Caco-2 (cell line): Measurements from ENCODE around the gene UPF2. TPM values are rescaled to one million over a fixed set of nuclear protein-coding genes. Genes with fewer than 3 reads are reported as not detected.

Experiments used
- BruUV-seq: library from RNA; stranded (reverse); fragments of 400-500 nt; replicated peaks from 2 replicates; lab custom pipeline; 2021; lab: Mats Ljungman, UMichigan
- CTCF ChIA-PET: fragments of 300-600 bp; sonication (Branson Sonifier 250); formaldehyde crosslinking; loops from one replicate; lab custom pipeline; 2022; ENCODE audit warnings: antibody characterized with exemption; lab: Charles Lee
- POLR2A ChIA-PET: fragments of 300-600 bp; sonication (Branson Sonifier 250); formaldehyde crosslinking; loops from one replicate; lab custom pipeline; 2022; ENCODE audit warnings: antibody characterized with exemption; lab: Charles Lee
- DNase-seq, 2 experiments: peaks; one replicate each; pipeline versions ENCODE4 v3.0.0 to v3.0.0-alpha.2; 2020 to 2022
- H3K27me3 ChIP-seq: replicated peaks from 2 replicates; pipeline ENCODE4 v1.6.0; 2011; ENCODE audit warnings: low read length; ENCODE audit not compliant: control insufficient read depth, insufficient read depth
- H3K36me3 ChIP-seq: 2 replicates; pipeline ENCODE4 v1.5.1; 2011; ENCODE audit warnings: low read length; ENCODE audit not compliant: control insufficient read depth, insufficient read depth
- H3K4me1 ChIP-seq: fragments of 250-450 bp; sonication (Bioruptor Pico); 2 replicates; pipeline ENCODE4 v1.5.1; 2020; ENCODE audit warnings: mild to moderate bottlenecking
- H3K4me3 ChIP-seq: 2 replicates; pipeline ENCODE4 v1.5.1; 2011; ENCODE audit warnings: low read depth, mild to moderate bottlenecking, control low read depth, low read length
- H3K9me3 ChIP-seq: fragments of 250-450 bp; sonication (Bioruptor Pico); 2 replicates; pipeline ENCODE4 v1.5.1; 2020; ENCODE audit warnings: mild to moderate bottlenecking, moderate library complexity
- H3K27ac Mint-ChIP-seq: one replicate; pipeline ENCODE4 v1.8.0; 2022; ENCODE audit warnings: mixed read lengths; ENCODE audit not compliant: unreplicated experiment
- H3K27me3 Mint-ChIP-seq: one replicate; pipeline ENCODE4 v1.8.0; 2022; ENCODE audit warnings: mixed read lengths; ENCODE audit not compliant: insufficient read depth, unreplicated experiment
- H3K36me3 Mint-ChIP-seq: one replicate; pipeline ENCODE4 v1.8.0; 2022; ENCODE audit warnings: mild to moderate bottlenecking, mixed read lengths; ENCODE audit not compliant: insufficient read depth, unreplicated experiment
- H3K4me1 Mint-ChIP-seq: one replicate; pipeline ENCODE4 v1.8.0; 2022; ENCODE audit warnings: low read depth, mixed read lengths; ENCODE audit not compliant: unreplicated experiment
- H3K4me3 Mint-ChIP-seq: one replicate; pipeline ENCODE4 v1.8.0; 2022; ENCODE audit warnings: mild to moderate bottlenecking, moderate library complexity, mixed read lengths; ENCODE audit not compliant: unreplicated experiment
- H3K9me3 Mint-ChIP-seq: one replicate; pipeline ENCODE4 v1.8.0; 2022; ENCODE audit warnings: mixed read lengths; ENCODE audit not compliant: unreplicated experiment
- intact Hi-C: fragments of 100-400 bp; cut with micrococcal nuclease; formaldehyde crosslinking; loops from one replicate; pipeline ENCODE4 v1.10.0; 2022; ENCODE audit not compliant: unreplicated experiment
- total RNA-seq: library from RNA; stranded (reverse); gene quantifications from 2 replicates; pipeline ENCODE4 v1.2.3, GENCODE V29; 2022
- TF ChIP-seq, protein P1 (sequence below), 2 experiments: fragments of 200-600 bp in 1 of 2; IDR thresholded peaks; 1 replicate in 1 of 2; 2 replicates in 1 of 2; pipeline versions ENCODE4 v1.5.1 to v1.8.0; 2011 to 2022; ENCODE audit warnings: antibody characterized with exemption in 1 of 2, control low read depth in 1 of 2, inconsistent platforms in 1 of 2, low read depth in 1 of 2, low read length in 1 of 2, mild to moderate bottlenecking in 1 of 2, moderate library complexity in 1 of 2; ENCODE audit not compliant: insufficient read depth in 1 of 2, severe bottlenecking in 1 of 2, unreplicated experiment in 1 of 2

Gene UPF2
- total RNA-seq, 1 experiment from 2014 or later = 40.6 TPM

DNA sequence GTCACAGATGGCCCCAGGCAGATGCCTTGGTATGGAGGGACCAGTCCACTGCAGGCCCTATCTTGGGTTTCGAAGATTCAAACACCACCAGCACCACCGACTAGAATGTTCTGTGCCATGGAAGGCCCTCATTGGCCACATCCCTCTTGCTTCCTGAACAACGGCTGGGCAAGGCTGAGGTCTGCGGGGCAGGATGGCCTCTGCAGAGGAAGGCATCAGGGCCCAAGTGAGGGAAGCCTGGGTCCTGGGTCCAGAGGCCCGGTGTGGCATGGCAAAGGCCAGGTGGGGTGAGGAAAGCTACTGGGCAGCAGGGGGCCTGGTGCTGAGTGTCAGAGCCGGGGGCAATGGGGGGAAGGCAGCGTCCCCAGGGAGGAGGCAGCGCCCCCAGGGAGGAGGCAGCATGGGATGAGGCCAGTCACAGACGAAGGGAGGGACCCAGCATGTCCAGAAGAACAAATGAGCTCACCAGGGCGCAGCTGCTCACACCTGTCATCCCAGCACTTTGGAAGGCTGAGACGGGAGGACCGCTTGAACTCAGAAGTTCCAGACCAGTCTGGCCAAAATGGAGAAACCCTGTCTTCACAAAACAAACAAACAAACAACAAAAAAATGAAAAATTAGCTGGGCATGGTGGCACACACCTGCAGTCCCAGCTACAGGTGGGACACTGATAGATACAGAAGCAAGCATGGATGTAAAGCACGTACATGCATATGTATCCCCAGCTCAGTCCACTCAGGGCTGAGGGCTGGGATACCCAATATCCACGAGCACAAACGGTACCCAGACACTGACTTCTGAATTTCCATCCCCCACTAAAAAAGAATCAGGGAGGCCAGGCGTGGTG is 155.0 kb downstream of the UPF2 start:
- no peaks in the 10 kb centered on the region for H3K27me3 ChIP-seq
- peaks cover 1% of the 10 kb centered on the region for H3K4me1 Mint-ChIP-seq
- ChIA-PET CTCF (interaction anchor here (1.6 kb wide), 1 partner anchor 11 kb away, joined by 3 read pairs; no protein-coding TSS in a partner anchor), POLR2A (interaction anchor here (1.8 kb wide), 1 partner anchor 12 kb away, joined by 10 read pairs; no protein-coding TSS in a partner anchor)
- no peak overlapping the region for H3K27ac Mint-ChIP-seq
- no peaks in the 10 kb centered on the region for H3K9me3 Mint-ChIP-seq
- no peak overlapping the region for H3K4me3 ChIP-seq
- H3K27me3 Mint-ChIP-seq = no peaks in the 10 kb centered on the region
- intact Hi-C loops = no loop called here
- BruUV-seq = no TSS peak
- H3K4me3 Mint-ChIP-seq = no peak overlapping the region
- TF ChIP-seq, protein P1, sequence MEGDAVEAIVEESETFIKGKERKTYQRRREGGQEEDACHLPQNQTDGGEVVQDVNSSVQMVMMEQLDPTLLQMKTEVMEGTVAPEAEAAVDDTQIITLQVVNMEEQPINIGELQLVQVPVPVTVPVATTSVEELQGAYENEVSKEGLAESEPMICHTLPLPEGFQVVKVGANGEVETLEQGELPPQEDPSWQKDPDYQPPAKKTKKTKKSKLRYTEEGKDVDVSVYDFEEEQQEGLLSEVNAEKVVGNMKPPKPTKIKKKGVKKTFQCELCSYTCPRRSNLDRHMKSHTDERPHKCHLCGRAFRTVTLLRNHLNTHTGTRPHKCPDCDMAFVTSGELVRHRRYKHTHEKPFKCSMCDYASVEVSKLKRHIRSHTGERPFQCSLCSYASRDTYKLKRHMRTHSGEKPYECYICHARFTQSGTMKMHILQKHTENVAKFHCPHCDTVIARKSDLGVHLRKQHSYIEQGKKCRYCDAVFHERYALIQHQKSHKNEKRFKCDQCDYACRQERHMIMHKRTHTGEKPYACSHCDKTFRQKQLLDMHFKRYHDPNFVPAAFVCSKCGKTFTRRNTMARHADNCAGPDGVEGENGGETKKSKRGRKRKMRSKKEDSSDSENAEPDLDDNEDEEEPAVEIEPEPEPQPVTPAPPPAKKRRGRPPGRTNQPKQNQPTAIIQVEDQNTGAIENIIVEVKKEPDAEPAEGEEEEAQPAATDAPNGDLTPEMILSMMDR (IDR thresholded peaks at IDR 0.05; ENCODE audit: insufficient read depth in 1 of 2, low read depth in 1 of 2, low read length in 1 of 2, severe bottlenecking in 1 of 2, unreplicated experiment in 1 of 2) = no peak
- DNase-seq = no peak
- H3K9me3 ChIP-seq = no peaks in the 10 kb centered on the region
- H3K36me3 Mint-ChIP-seq = no peaks in the 10 kb centered on the region
- H3K36me3 ChIP-seq = no peaks in the 10 kb centered on the region
- peaks cover 6% of the 10 kb centered on the region for H3K4me1 ChIP-seq

DNA sequence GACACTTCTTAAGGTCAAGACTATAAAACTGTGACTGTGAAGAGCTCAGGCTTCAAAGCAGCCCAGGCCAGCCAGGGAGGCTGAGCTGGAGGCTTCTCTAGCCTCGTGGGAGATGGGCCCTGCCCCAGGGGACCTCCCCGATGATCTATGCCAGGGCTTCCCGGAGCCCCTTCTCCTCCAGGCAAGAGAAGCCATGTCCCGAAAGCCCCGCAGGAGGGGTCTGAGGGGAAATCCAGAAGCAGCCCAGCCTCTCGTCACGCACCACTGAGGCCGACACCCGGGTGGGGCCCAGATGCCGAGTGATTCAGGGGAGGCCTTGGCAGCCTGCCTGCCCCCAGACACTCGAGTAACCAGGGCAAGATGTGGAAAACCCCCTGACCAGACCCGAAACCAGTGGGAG is 155.8 kb downstream of the UPF2 start:
- H3K4me3 Mint-ChIP-seq = no peak overlapping the region
- ChIA-PET POLR2A (interaction anchor here (1.8 kb wide), 1 partner anchor 11 kb away, joined by 10 read pairs; no protein-coding TSS in a partner anchor), CTCF (interaction anchor here (1.6 kb wide), 1 partner anchor 11 kb away, joined by 3 read pairs; no protein-coding TSS in a partner anchor)
- TF ChIP-seq, protein P1 (IDR thresholded peaks at IDR 0.05; ENCODE audit: insufficient read depth in 1 of 2, low read depth in 1 of 2, low read length in 1 of 2, severe bottlenecking in 1 of 2, unreplicated experiment in 1 of 2) = no peak
- Histone ChIP-seq H3K36me3 (no peaks in the 10 kb centered on the region), H3K4me1 (peaks cover 13% of the 10 kb centered on the region), H3K9me3 (no peaks in the 10 kb centered on the region), H3K27me3 (no peaks in the 10 kb centered on the region), H3K4me3 (no peak overlapping the region)
- no peak for DNase-seq
- no TSS peak for BruUV-seq
- no peaks in the 10 kb centered on the region for H3K27me3 Mint-ChIP-seq
- intact Hi-C loops = no loop called here
- H3K27ac Mint-ChIP-seq = no peak overlapping the region
- H3K9me3 Mint-ChIP-seq = no peaks in the 10 kb centered on the region
- H3K4me1 Mint-ChIP-seq = peaks cover 9% of the 10 kb centered on the region
- no peaks in the 10 kb centered on the region for H3K36me3 Mint-ChIP-seq

DNA sequence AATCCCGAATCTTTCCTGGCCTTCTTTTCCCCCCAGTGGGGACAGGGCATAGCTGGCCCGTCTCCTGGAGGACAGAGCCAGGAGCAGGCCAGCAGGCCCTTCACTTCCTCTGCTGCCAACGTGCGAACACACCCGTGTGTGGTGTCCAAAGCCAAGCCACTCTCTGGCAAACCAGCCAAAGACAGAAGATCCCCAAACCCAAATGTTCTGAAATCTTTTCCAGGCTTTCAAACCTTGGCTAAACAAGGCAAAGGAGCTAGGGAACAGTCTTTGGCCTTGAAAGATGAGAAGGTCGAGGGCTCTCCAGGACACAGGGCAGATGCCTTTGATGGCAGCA is 156.5 kb downstream of the UPF2 start:
- H3K4me3 ChIP-seq = no peak overlapping the region
- CTCF ChIA-PET = interaction anchor here (0.6 to 1.6 kb wide), 2 partner anchors 10 to 94 kb away, joined by 3 read pairs; no protein-coding TSS in a partner anchor
- no peaks in the 10 kb centered on the region for H3K9me3 ChIP-seq
- Mint-ChIP-seq H3K4me3 (no peak overlapping the region), H3K9me3 (no peaks in the 10 kb centered on the region), H3K27ac (no peak overlapping the region), H3K4me1 (peaks cover 16% of the 10 kb centered on the region), H3K36me3 (peaks cover 6% of the 10 kb centered on the region), H3K27me3 (no peaks in the 10 kb centered on the region)
- peaks cover 21% of the 10 kb centered on the region for H3K4me1 ChIP-seq
- no peaks in the 10 kb centered on the region for H3K36me3 ChIP-seq
- no TSS peak for BruUV-seq
- H3K27me3 ChIP-seq = no peaks in the 10 kb centered on the region
- no peak for DNase-seq
- POLR2A ChIA-PET = interaction anchor here (1.8 kb wide), 1 partner anchor 10 kb away, joined by 10 read pairs; no protein-coding TSS in a partner anchor
- intact Hi-C loops = no loop called here
- TF ChIP-seq, protein P1 (IDR thresholded peaks at IDR 0.05; ENCODE audit: insufficient read depth in 1 of 2, low read depth in 1 of 2, low read length in 1 of 2, severe bottlenecking in 1 of 2, unreplicated experiment in 1 of 2) = no peak
